OCI-LY7 (cell line): ENCODE measurements around the gene DISC1. TPM values are rescaled to one million over a fixed set of nuclear protein-coding genes. Genes with fewer than 3 reads are reported as not detected.

Experiments
- BruUV-seq: library from RNA; stranded (reverse); fragments of 400-500 nt; replicated peaks from 2 replicates; lab custom pipeline; 2021; lab: Mats Ljungman, UMichigan
- CTCF ChIA-PET: fragments of 300-600 bp; sonication (Branson Sonifier 250); formaldehyde crosslinking; loops from one replicate; lab custom pipeline; 2022; ENCODE audit warnings: antibody characterized with exemption; ENCODE audit not compliant: unreplicated experiment; lab: Charles Lee
- POLR2A ChIA-PET: fragments of 300-600 bp; sonication (Branson Sonifier 250); formaldehyde crosslinking; loops from one replicate; lab custom pipeline; 2022; ENCODE audit warnings: antibody characterized with exemption; lab: Charles Lee
- DNase-seq: peaks from one replicate; pipeline ENCODE4 v3.0.0-alpha.2; 2015; ENCODE audit warnings: low spot score
- H2AFZ ChIP-seq: fragments of 200-600 bp; sonication (generic), shearing (Covaris generic); 2 replicates; pipeline ENCODE4 v1.6.1; 2014; ENCODE audit warnings: mild to moderate bottlenecking, antibody characterized with exemption, low read length, moderate library complexity
- H3K27ac ChIP-seq: fragments of 200-600 bp; sonication (generic); 2 replicates; pipeline ENCODE4 v1.5.1; 2014; ENCODE audit warnings: mixed run types, low read depth, mild to moderate bottlenecking, moderate library complexity, low read length, inconsistent platforms; ENCODE audit not compliant: poor library complexity, severe bottlenecking
- H3K36me3 ChIP-seq: fragments of 200-600 bp; sonication (generic); 2 replicates; pipeline ENCODE4 v1.6.1; 2014; ENCODE audit warnings: mild to moderate bottlenecking, antibody characterized with exemption, low read length, moderate library complexity, mixed read lengths; ENCODE audit not compliant: insufficient read depth
- H3K4me1 ChIP-seq: fragments of 200-600 bp; sonication (generic); 2 replicates; pipeline ENCODE4 v1.5.1; 2014; ENCODE audit warnings: mild to moderate bottlenecking, low read length; ENCODE audit not compliant: insufficient read depth, poor library complexity, severe bottlenecking
- H3K4me2 ChIP-seq: fragments of 200-600 bp; sonication (generic); 2 replicates; pipeline ENCODE4 v1.6.1; 2014; ENCODE audit warnings: mild to moderate bottlenecking, low read length
- H3K4me3 ChIP-seq: fragments of 200-600 bp; sonication (generic); 2 replicates; pipeline ENCODE4 v1.5.1; 2014; ENCODE audit warnings: mild to moderate bottlenecking, low read depth, low read length; ENCODE audit not compliant: poor library complexity, severe bottlenecking
- H3K79me2 ChIP-seq: fragments of 200-600 bp; sonication (generic); 2 replicates; pipeline ENCODE4 v1.6.1; 2016; ENCODE audit warnings: low read depth, mild to moderate bottlenecking, low read length, moderate library complexity, mixed read lengths; ENCODE audit not compliant: insufficient read depth
- H3K9me2 ChIP-seq: fragments of 200-600 bp; sonication (generic); 2 replicates; pipeline ENCODE4 v1.6.1; 2016; ENCODE audit warnings: mild to moderate bottlenecking, low read length, mixed read lengths; ENCODE audit not compliant: insufficient read depth
- H3K9me3 ChIP-seq: fragments of 200-600 bp; sonication (generic); 2 replicates; pipeline ENCODE4 v1.6.1; 2014; ENCODE audit warnings: mild to moderate bottlenecking, mixed run types, low read length, mixed read lengths
- H4K20me1 ChIP-seq: fragments of 200-600 bp; sonication (generic); 2 replicates; pipeline ENCODE4 v1.6.1; 2014; ENCODE audit warnings: mild to moderate bottlenecking, antibody characterized with exemption, low read length, moderate library complexity, mixed read lengths; ENCODE audit not compliant: insufficient read depth
- CTCF ChIP-seq: fragments of 200-600 bp; sonication (generic); conservative IDR thresholded peaks from 2 replicates; pipeline ENCODE4 v1.5.1; 2014; ENCODE audit warnings: mild to moderate bottlenecking, antibody characterized with exemption, low read length, moderate library complexity, mixed read lengths
- EZH2phosphoT487 ChIP-seq: fragments of 200-600 bp; sonication (generic); IDR thresholded peaks from 2 replicates; pipeline ENCODE4 v1.6.1; 2018; ENCODE audit warnings: low read depth, borderline replicate concordance, mild to moderate bottlenecking, mixed run types, antibody characterized with exemption, low read length, moderate library complexity, mixed read lengths
- intact Hi-C: fragments of 100-400 bp; cut with micrococcal nuclease; formaldehyde crosslinking; loops from one replicate; pipeline ENCODE4 v1.10.0; 2022; ENCODE audit not compliant: unreplicated experiment
- total RNA-seq, 2 experiments: library from RNA; depleted of rRNA in 1 of 2; stranded (reverse); fragments of >200 nt in 1 of 2; shearing (Covaris generic) in 1 of 2; gene quantifications; 2 replicates each; pipeline ENCODE4 v1.2.3, GENCODE V29; 2014 to 2022

DISC1 gene
- total RNA-seq, 2 experiments from 2014 or later = 0.91 TPM; not detected in 1

GRCh38 chr1:232011961-232012360 is 385.4 kb downstream of the DISC1 start:
- BruUV-seq = no TSS peak
- TF ChIP-seq CTCF (no peak), EZH2phosphoT487 (no peak)
- no peaks in the 10 kb centered on the region for H3K36me3 ChIP-seq
- no peaks in the 10 kb centered on the region for H3K9me3 ChIP-seq
- H4K20me1 ChIP-seq = no peaks in the 10 kb centered on the region
- H3K4me1 ChIP-seq = no peaks in the 10 kb centered on the region
- POLR2A ChIA-PET = no interaction called here
- no peak overlapping the region for H3K4me3 ChIP-seq
- no peaks in the 10 kb centered on the region for H3K79me2 ChIP-seq
- H3K4me2 ChIP-seq = no peak overlapping the region
- no peak for DNase-seq
- H2AFZ ChIP-seq = no peak overlapping the region
- intact Hi-C loops = no loop called here
- H3K27ac ChIP-seq = no peak overlapping the region
- H3K9me2 ChIP-seq = no peaks in the 10 kb centered on the region
- CTCF ChIA-PET = no interaction called here

- ChIA-PET POLR2A (interaction anchor here (0.5 to 0.9 kb wide), 3 partner anchors 9 to 435 kb away, joined by 3 read pairs; no protein-coding TSS in a partner anchor), CTCF (no interaction called here)
- no peak for TF ChIP-seq EZH2phosphoT487
- TF ChIP-seq CTCF = no peak
- Histone ChIP-seq H3K4me2 (no peak overlapping the region), H3K9me3 (no peaks in the 10 kb centered on the region), H3K9me2 (no peaks in the 10 kb centered on the region), H3K27ac (no peak overlapping the region), H3K79me2 (no peaks in the 10 kb centered on the region), H3K4me3 (no peak overlapping the region), H4K20me1 (no peaks in the 10 kb centered on the region), H3K4me1 (no peaks in the 10 kb centered on the region), H3K36me3 (no peaks in the 10 kb centered on the region), H2AFZ (no peak overlapping the region)
- intact Hi-C loops = no loop called here
- BruUV-seq = no TSS peak
- DNase-seq = no peak
Observed at GRCh38 chr1:232012773-232013386, 386.3 kb downstream of the DISC1 start.

GRCh38 chr1:232014941-232015340 is 388.4 kb downstream of the DISC1 start:
- BruUV-seq = no TSS peak
- Histone ChIP-seq H2AFZ (no peak overlapping the region), H3K27ac (no peak overlapping the region), H3K9me3 (no peaks in the 10 kb centered on the region), H3K4me2 (no peak overlapping the region), H3K36me3 (no peaks in the 10 kb centered on the region), H4K20me1 (no peaks in the 10 kb centered on the region), H3K9me2 (no peaks in the 10 kb centered on the region), H3K79me2 (no peaks in the 10 kb centered on the region), H3K4me1 (no peaks in the 10 kb centered on the region), H3K4me3 (no peak overlapping the region)
- POLR2A ChIA-PET = no interaction called here
- no peak for TF ChIP-seq CTCF
- no peak for TF ChIP-seq EZH2phosphoT487
- no peak for DNase-seq
- CTCF ChIA-PET = no interaction called here
- intact Hi-C loops = no loop called here
